Measurements from ENCODE around the gene PRUNE2. TPM values are rescaled to one million over a fixed set of nuclear protein-coding genes. Genes with fewer than 3 reads are reported as not detected.

PRUNE2 gene
- total and polyA plus RNA-seq, 2 of the 13 experiments (the other 11 are each of a cell fraction or from before 2014, with no cell fraction given): 0.02 TPM; not detected in 1

- no peak for TF ChIP-seq CREBL2 (CRISPR knock-in tag; IDR thresholded peaks at IDR 0.05; ENCODE audit: borderline replicate concordance)
- no peak for TF ChIP-seq HCFC1 (IDR thresholded peaks at IDR 0.05; ENCODE audit: low read depth, low read length)
- TF ChIP-seq BHLHE40 (IDR thresholded peaks at IDR 0.05; ENCODE audit: low read length): no peak
- no peak for TF ChIP-seq ZGPAT (CRISPR knock-in tag; IDR thresholded peaks at IDR 0.05)
- no peak for TF ChIP-seq KLF12 (CRISPR knock-in tag; IDR thresholded peaks at IDR 0.05; ENCODE audit: borderline replicate concordance)
- no peak for TF ChIP-seq ZNF282 (IDR thresholded peaks at IDR 0.05; ENCODE audit: partially characterized antibody)
- TF ChIP-seq ZNF792 (CRISPR knock-in tag; IDR thresholded peaks at IDR 0.05): no peak
Measured at GRCh38 chr9:76619197-76619596, 286.7 kb downstream of the PRUNE2 start (continued).

- 0 out of 5 replicates have a peak, but pooled peaks cover 0 to 3% of the 10 kb centered on the region in 2 experiments for H3K27me3 ChIP-seq (ENCODE audit: control insufficient read depth in 1 of 2, insufficient read depth in 2 of 2, low read length in 2 of 2)
- no peaks in the 10 kb centered on the region for H4K20me1 ChIP-seq (ENCODE audit: insufficient read depth, low read length)
- no peak overlapping the region for H3K27ac ChIP-seq (ENCODE audit: extremely low read length, insufficient read depth, low read length)
- no peaks in the 10 kb centered on the region for H3K36me3 ChIP-seq (replicated peaks in 1 of 2; ENCODE audit: control insufficient read depth in 1 of 2, insufficient read depth in 2 of 2, low read length in 2 of 2)
- WGBS (ENCODE audit: low lambda C conversion rate): 46% methylated on average over 4 of the region's 4 CpGs
- DNase-seq (ENCODE audit: low spot score): no peak
- ChIA-PET POLR2A (no interaction called here), CTCF (ENCODE audit: low intra/inter-chr PET ratio, low total read pairs) (no interaction called here)
- no peaks in the 10 kb centered on the region for H3K79me2 ChIP-seq (ENCODE audit: insufficient read depth, low read length)
- peaks cover 21% of the 10 kb centered on the region for H3K4me1 ChIP-seq (ENCODE audit: insufficient read depth, low read length)
- H3K9ac ChIP-seq (ENCODE audit: insufficient read depth, low read depth, low read length): no peak overlapping the region
- no TSS peak for BruUV-seq (replicated peaks)
- no peak overlapping the region for H2AFZ ChIP-seq (ENCODE audit: low read length)
- no peak overlapping the region for H3K4me3 ChIP-seq (replicated peaks in 1 of 3; ENCODE audit: insufficient read depth in 1 of 3, low read depth in 2 of 3, low read length in 3 of 3)
- in situ Hi-C loops (cut with HindIII; ENCODE audit: extremely low pct_ligation_motif_present, low pct_unique_long_range_greater_than_20kb): no loop called here
- FAIRE-seq: no peak
- H3K4me2 ChIP-seq (ENCODE audit: low read depth, low read length): no peak overlapping the region
- ATAC-seq: no peak
- intact Hi-C loops (cut with micrococcal nuclease; ENCODE audit: unreplicated experiment): no loop called here
- no peaks in the 10 kb centered on the region for H3K9me3 ChIP-seq (ENCODE audit: low read length)
- TF ChIP-seq ZNF607 (CRISPR knock-in tag; IDR thresholded peaks at IDR 0.05; ENCODE audit: borderline replicate concordance) (no peak), ELF3 (CRISPR knock-in tag; IDR thresholded peaks at IDR 0.05) (no peak), NR2C2 (CRISPR knock-in tag; IDR thresholded peaks at IDR 0.05; ENCODE audit: borderline replicate concordance) (no peak), RFX3 (CRISPR knock-in tag; IDR thresholded peaks at IDR 0.05) (no peak), ATF7 (IDR thresholded peaks at IDR 0.05) (peak; percentile 70), ATF7 (CRISPR knock-in tag; IDR thresholded peaks at IDR 0.05) (no peak), ZNF746 (CRISPR knock-in tag; IDR thresholded peaks at IDR 0.05) (no peak), ZNF75D (CRISPR knock-in tag; IDR thresholded peaks at IDR 0.05; ENCODE audit: borderline replicate concordance) (no peak), ZNF850 (CRISPR knock-in tag; conservative IDR thresholded peaks at IDR 0.05) (no peak)
Measured at GRCh38 chr9:76618762-76619161, 287.2 kb downstream of the PRUNE2 start.

All from HepG2 (cell line).